Endothelial cell of umbilical vein (primary cell): ENCODE results near the gene SPRR1B. TPM values are rescaled to one million over a fixed set of nuclear protein-coding genes. Genes with fewer than 3 reads are reported as not detected.
A peak's percentile ranks its signal among the peaks of the same experiment; 100 is the strongest.

Source experiments
- BruUV-seq: library from RNA; stranded (reverse); fragments of 400-500 nt; replicated peaks from 2 replicates; lab custom pipeline; 2021; lab: Mats Ljungman, UMichigan
- CTCF ChIA-PET: fragments of 300-600, 350-600 bp; sonication (Branson Sonifier 250); formaldehyde crosslinking; loops from one replicate; lab custom pipeline; 2021; ENCODE audit warnings: antibody characterized with exemption, inconsistent platforms; lab: Charles Lee
- POLR2A ChIA-PET: fragments of 300-600, 350-600 bp; sonication (Branson Sonifier 250); formaldehyde crosslinking; loops from one replicate; lab custom pipeline; 2021; ENCODE audit warnings: antibody characterized with exemption, inconsistent platforms; lab: Charles Lee
- DNase-seq: peaks from one replicate; pipeline ENCODE4 v3.0.0-alpha.2; 2011; ENCODE audit warnings: low read depth, low spot score
- FAIRE-seq: peaks from 2 replicates; lab custom pipeline; 2011; peaks lifted over from hg19 to GRCh38; lab: Jason Lieb, UNC
- H2AFZ ChIP-seq: 2 replicates; pipeline ENCODE4 v1.6.0; 2012; ENCODE audit warnings: low read depth, low read length, control low read depth, inconsistent platforms
- H3K27ac ChIP-seq: 2 replicates; pipeline ENCODE4 v1.5.1; 2011; ENCODE audit warnings: low read depth, mild to moderate bottlenecking, control low read depth, low read length, moderate library complexity; ENCODE audit not compliant: insufficient read depth
- H3K27me3 ChIP-seq, 2 experiments: 2 replicates each; pipeline versions ENCODE4 v1.6.0 to v1.6.1; 2011; ENCODE audit warnings: low read length in 2 of 2, mixed read lengths in 1 of 2; ENCODE audit not compliant: control insufficient read depth in 2 of 2, insufficient read depth in 2 of 2
- H3K36me3 ChIP-seq, 2 experiments: 2 replicates in 1 of 2; 3 replicates in 1 of 2; pipeline ENCODE4 v1.5.1; 2011; ENCODE audit warnings: low read length in 2 of 2, mild to moderate bottlenecking in 1 of 2, moderate library complexity in 1 of 2; ENCODE audit not compliant: control insufficient read depth in 2 of 2, insufficient read depth in 2 of 2; ENCODE audit errors: extremely low read depth in 1 of 2
- H3K4me1 ChIP-seq: 3 replicates; pipeline ENCODE4 v1.5.1; 2011; ENCODE audit warnings: mild to moderate bottlenecking, low read length; ENCODE audit not compliant: control insufficient read depth, insufficient read depth; ENCODE audit errors: extremely low read depth
- H3K4me2 ChIP-seq: 2 replicates; pipeline ENCODE4 v1.6.1; 2011; ENCODE audit warnings: low read length, control low read depth, mixed read lengths; ENCODE audit not compliant: insufficient read depth
- H3K4me3 ChIP-seq, 3 experiments: fragments of 200-600 bp in 1 of 3; sonication (generic), shearing (Covaris generic) in 1 of 3; replicated peaks in 1 of 3; 2 replicates each; pipeline ENCODE4 v1.5.1; 2011 to 2016; ENCODE audit warnings: control low read depth in 3 of 3, low read length in 3 of 3, mild to moderate bottlenecking in 2 of 3, inconsistent platforms in 1 of 3, low read depth in 1 of 3, moderate library complexity in 1 of 3; ENCODE audit not compliant: insufficient read depth in 1 of 3
- H3K79me2 ChIP-seq: 2 replicates; pipeline ENCODE4 v1.6.0; 2012; ENCODE audit warnings: low read length, inconsistent platforms; ENCODE audit not compliant: control insufficient read depth, insufficient read depth
- H3K9ac ChIP-seq: replicated peaks from 2 replicates; pipeline ENCODE3; 2011; ENCODE audit warnings: low read length, control low read depth; ENCODE audit not compliant: insufficient read depth; ENCODE audit errors: extremely low read depth
- H3K9me1 ChIP-seq: replicated peaks from 3 replicates; pipeline ENCODE4 v1.6.0; 2011; ENCODE audit warnings: mild to moderate bottlenecking, low read length; ENCODE audit not compliant: control insufficient read depth, insufficient read depth; ENCODE audit errors: extremely low read depth
- H3K9me3 ChIP-seq: replicated peaks from 2 replicates; pipeline ENCODE4 v1.5.1; 2012; ENCODE audit warnings: low read length, inconsistent platforms; ENCODE audit not compliant: control insufficient read depth, insufficient read depth
- H4K20me1 ChIP-seq: replicated peaks from 2 replicates; pipeline ENCODE3; 2011; ENCODE audit warnings: mild to moderate bottlenecking, low read length; ENCODE audit not compliant: control insufficient read depth, insufficient read depth; ENCODE audit errors: extremely low read depth
- CTCF ChIP-seq, 2 donors: IDR thresholded peaks; 1 replicate in 1 of 2; 2 replicates in 1 of 2; pipeline ENCODE4 v1.5.1; 2011; ENCODE audit warnings: low read length in 2 of 2, mild to moderate bottlenecking in 2 of 2, moderate library complexity in 2 of 2, control low read depth in 1 of 2, inconsistent platforms in 1 of 2, low read depth in 1 of 2; ENCODE audit not compliant: insufficient read depth in 1 of 2; ENCODE audit errors: extremely low read depth in 1 of 2
- EZH2 ChIP-seq: IDR thresholded peaks from 2 replicates; pipeline ENCODE4 v1.6.1; 2012; ENCODE audit warnings: borderline replicate concordance, low read depth, mild to moderate bottlenecking, moderate library complexity, low read length, inconsistent platforms; ENCODE audit not compliant: severe bottlenecking
- FOS ChIP-seq: IDR thresholded peaks from 2 replicates; pipeline ENCODE4 v1.6.1; 2011; ENCODE audit warnings: mild to moderate bottlenecking, low read length, moderate library complexity, borderline replicate concordance; ENCODE audit not compliant: insufficient read depth
- JUN ChIP-seq: IDR thresholded peaks from 2 replicates; pipeline ENCODE4 v1.6.1; 2011; ENCODE audit warnings: borderline replicate concordance, low read depth; ENCODE audit not compliant: insufficient read length, insufficient read depth
- POLR2AphosphoS5 ChIP-seq: IDR thresholded peaks from 2 replicates; pipeline ENCODE4 v1.6.1; 2012; ENCODE audit warnings: low read depth, mild to moderate bottlenecking, control low read depth, low read length, moderate library complexity; ENCODE audit not compliant: insufficient read depth
- dilution Hi-C: fragments of 300-500 bp; cut with MboI; formaldehyde crosslinking; loops from one replicate; pipeline ENCODE4 v1.15.0; 2019; ENCODE audit warnings: low sequenced_read_pairs; ENCODE audit not compliant: extremely low pct_ligation_motif_present
- intact Hi-C: fragments of 100-400 bp; cut with micrococcal nuclease; formaldehyde crosslinking; loops from one replicate; pipeline ENCODE4 v1.10.0; 2022
- polyA plus RNA-seq, 4 experiments: library from polyadenylated mRNA; depleted of rRNA in 3 of 4; stranded (reverse) in 3 of 4; unstranded in 1 of 4; fragments of >200 nt; gene quantifications; 2 replicates each; pipeline versions ENCODE4 v1.2.1 to v1.2.3, GENCODE V29; 2011 to 2012; ENCODE audit warnings: missing spikeins in 1 of 4
- small RNA-seq: library from RNA; depleted of rRNA; stranded (forward); fragments of <200 nt; gene quantifications from one replicate; pipeline ENCODE3, GENCODE V24; 2012; ENCODE audit warnings: low replicate concordance, low read depth; ENCODE audit not compliant: insufficient read depth, insufficient read length
- total RNA-seq: library from RNA; stranded (reverse); gene quantifications from 2 replicates; pipeline ENCODE4 v1.2.3, GENCODE V29; 2021

Gene SPRR1B
- total and polyA plus RNA-seq, 2 donors (not counting 3 experiments of a cell fraction or from before 2014, with no cell fraction given): not detected

- Histone ChIP-seq H3K4me3 (no peak overlapping the region), H4K20me1 (no peaks in the 10 kb centered on the region), H3K27ac (no peak overlapping the region), H2AFZ (no peak overlapping the region), H3K36me3 (no peaks in the 10 kb centered on the region), H3K9me1 (no peaks in the 10 kb centered on the region), H3K4me2 (no peak overlapping the region), H3K9ac (no peak overlapping the region), H3K79me2 (no peaks in the 10 kb centered on the region), H3K4me1 (no peaks in the 10 kb centered on the region), H3K27me3 (no peaks in the 10 kb centered on the region), H3K9me3 (no peaks in the 10 kb centered on the region)
- CTCF ChIA-PET: no interaction called here
- no peak for TF ChIP-seq JUN
- TF ChIP-seq CTCF (IDR thresholded peaks at IDR 0.05; ENCODE audit: extremely low read depth in 1 of 2, insufficient read depth in 1 of 2, low read depth in 1 of 2, low read length in 2 of 2): no peak
- no peak for TF ChIP-seq POLR2AphosphoS5
- no peak for TF ChIP-seq FOS
- no peak for TF ChIP-seq EZH2
- POLR2A ChIA-PET: no interaction called here
- BruUV-seq: no TSS peak
- FAIRE-seq (no peak), DNase-seq (peak; percentile 14)
- dilution Hi-C loops (no loop called here), intact Hi-C loops (no loop called here)
Observed at GRCh38 chr1:153081736-153082135, 50.7 kb downstream of the SPRR1B start.

Small RNA genes lying within 50 kb of the gene (small RNA-seq; reads per million reads assigned to genes)
- gene AL356867.1 (not detected), gene RF00322 (not detected), gene SPRR1A (not detected)

Other genes starting within 250 kb of the SPRR1B start
- not detected in 2 replicates for gene LCE1E, start 244.9 kb upstream of the SPRR1B start, total RNA-seq
- gene LCE1E, start 244.9 kb upstream of the SPRR1B start, polyA plus RNA-seq: not detected in 2 replicates
- gene LCE1D, start 234.5 kb upstream of the SPRR1B start, total RNA-seq: not detected in 2 replicates
- gene LCE1D, start 234.5 kb upstream of the SPRR1B start, polyA plus RNA-seq: not detected in 2 replicates
- gene LCE1C, start 224.6 kb upstream of the SPRR1B start, total RNA-seq: not detected in 2 replicates
- gene LCE1C, start 224.6 kb upstream of the SPRR1B start, polyA plus RNA-seq: not detected in 2 replicates
- gene LCE1B, start 219.2 kb upstream of the SPRR1B start, total RNA-seq: not detected in 2 replicates
- gene LCE1B, start 219.2 kb upstream of the SPRR1B start, polyA plus RNA-seq: not detected in 2 replicates
- not detected in 2 replicates for gene LCE1A, start 203.7 kb upstream of the SPRR1B start, total RNA-seq
- gene LCE1A, start 203.7 kb upstream of the SPRR1B start, polyA plus RNA-seq: not detected in 2 replicates
- not detected in 2 replicates for gene LCE6A, start 188.3 kb upstream of the SPRR1B start, total RNA-seq
- not detected in 2 replicates for gene LCE6A, start 188.3 kb upstream of the SPRR1B start, polyA plus RNA-seq
- gene LCE7A, start 171.2 kb upstream of the SPRR1B start, total RNA-seq: not detected in 2 replicates
- not detected in 2 replicates for gene LCE7A, start 171.2 kb upstream of the SPRR1B start, polyA plus RNA-seq
- not detected in 2 replicates for gene SMCP, start 152.9 kb upstream of the SPRR1B start, total RNA-seq
- not detected in 2 replicates for gene SMCP, start 152.9 kb upstream of the SPRR1B start, polyA plus RNA-seq
- not detected in 2 replicates for gene IVL, start 122.7 kb upstream of the SPRR1B start, total RNA-seq
- gene IVL, start 122.7 kb upstream of the SPRR1B start, polyA plus RNA-seq: not detected in 2 replicates
- gene SPRR5, start 84.0 kb upstream of the SPRR1B start, total RNA-seq: not detected in 2 replicates
- not detected in 2 replicates for gene SPRR5, start 84.0 kb upstream of the SPRR1B start, polyA plus RNA-seq
- not detected in 2 replicates for gene SPRR4, start 60.6 kb upstream of the SPRR1B start, total RNA-seq
- gene SPRR4, start 60.6 kb upstream of the SPRR1B start, polyA plus RNA-seq: not detected in 2 replicates
- not detected in 2 replicates for gene SPRR1A, start 47.1 kb upstream of the SPRR1B start, total RNA-seq
- gene SPRR1A, start 47.1 kb upstream of the SPRR1B start, polyA plus RNA-seq: not detected in 2 replicates
- gene SPRR3, start 29.5 kb upstream of the SPRR1B start, total RNA-seq: not detected in 2 replicates
- not detected in 2 replicates for gene SPRR3, start 29.5 kb upstream of the SPRR1B start, polyA plus RNA-seq
- not detected in 2 replicates for gene SPRR2D, start 9.9 kb downstream of the SPRR1B start, total RNA-seq
- gene SPRR2D, start 9.9 kb downstream of the SPRR1B start, polyA plus RNA-seq: not detected in 2 replicates
- not detected in 2 replicates for gene SPRR2A, start 26.3 kb downstream of the SPRR1B start, total RNA-seq
- gene SPRR2A, start 26.3 kb downstream of the SPRR1B start, polyA plus RNA-seq: not detected in 2 replicates
- not detected in 2 replicates for gene SPRR2B, start 40.4 kb downstream of the SPRR1B start, total RNA-seq
- not detected in 2 replicates for gene SPRR2B, start 40.4 kb downstream of the SPRR1B start, polyA plus RNA-seq
- gene SPRR2E, start 63.3 kb downstream of the SPRR1B start, total RNA-seq: not detected in 2 replicates
- gene SPRR2E, start 63.3 kb downstream of the SPRR1B start, polyA plus RNA-seq: not detected in 2 replicates
- gene SPRR2F, start 82.3 kb downstream of the SPRR1B start, total RNA-seq: not detected in 2 replicates
- not detected in 2 replicates for gene SPRR2F, start 82.3 kb downstream of the SPRR1B start, polyA plus RNA-seq
- gene SPRR2G, start 119.7 kb downstream of the SPRR1B start, total RNA-seq: not detected in 2 replicates
- not detected in 2 replicates for gene SPRR2G, start 119.7 kb downstream of the SPRR1B start, polyA plus RNA-seq
- not detected in 2 replicates for gene LELP1, start 172.2 kb downstream of the SPRR1B start, total RNA-seq
- not detected in 2 replicates for gene LELP1, start 172.2 kb downstream of the SPRR1B start, polyA plus RNA-seq
- gene PRR9, start 186.4 kb downstream of the SPRR1B start, total RNA-seq: not detected in 2 replicates
- gene PRR9, start 186.4 kb downstream of the SPRR1B start, polyA plus RNA-seq: not detected in 2 replicates
- gene LORICRIN, start 228.5 kb downstream of the SPRR1B start, total RNA-seq: not detected in 2 replicates
- gene LORICRIN, start 228.5 kb downstream of the SPRR1B start, polyA plus RNA-seq: not detected in 2 replicates